ENCODE results near the gene PPP6R3. TPM values are rescaled to one million over a fixed set of nuclear protein-coding genes. Genes with fewer than 3 reads are reported as not detected.

The PPP6R3 gene
- polyA plus RNA-seq, 1 donor (not counting 4 experiments of a cell fraction or from before 2014, with no cell fraction given), result 50.2 TPM

- no peaks in the 10 kb centered on the region for H3K27me3 ChIP-seq (ENCODE audit: control insufficient read depth, extremely low read depth, insufficient read depth, low read length)
- no peak overlapping the region for H3K9ac ChIP-seq (ENCODE audit: control insufficient read depth, extremely low read depth, insufficient read depth, low read length)
- FAIRE-seq (no peak), DNase-seq (ENCODE audit: low read depth, low spot score) (no peak)
- H4K20me1 ChIP-seq (ENCODE audit: control insufficient read depth, extremely low read depth, insufficient read depth, low read length), result peaks cover 23% of the 10 kb centered on the region
- no peak for TF ChIP-seq CTCF (optimal IDR thresholded peaks at IDR 0.05 in 1 of 3, IDR thresholded peaks at IDR 0.05 in 1 of 3, conservative IDR thresholded peaks at IDR 0.05 in 1 of 3; ENCODE audit: extremely low read depth in 1 of 3, insufficient read depth in 2 of 3, low read length in 3 of 3)
- no peak for TF ChIP-seq EZH2 (IDR thresholded peaks at IDR 0.05; ENCODE audit: low read length)
- H3K79me2 ChIP-seq (ENCODE audit: control insufficient read depth, insufficient read depth, low read length), result peaks cover 97% of the 10 kb centered on the region
- no peaks in the 10 kb centered on the region for H3K9me3 ChIP-seq (ENCODE audit: control insufficient read depth, low read depth, low read length)
- H3K36me3 ChIP-seq (ENCODE audit: control insufficient read depth in 2 of 2, extremely low read depth in 1 of 2, insufficient read depth in 2 of 2, low read length in 2 of 2), result no peaks in the 10 kb centered on the region
- H2AFZ ChIP-seq (ENCODE audit: control insufficient read depth, low read length), result no peak overlapping the region
- dilution Hi-C loops (cut with MboI; ENCODE audit: extremely low pct_ligation_motif_present, low sequenced_read_pairs), result no loop called here
- peaks cover 6% of the 10 kb centered on the region for H3K9me1 ChIP-seq (ENCODE audit: control insufficient read depth, extremely low read depth, insufficient read depth, low read length)
- H3K4me3 ChIP-seq (ENCODE audit: control insufficient read depth in 2 of 3, extremely low read depth in 1 of 3, insufficient read depth in 2 of 3, low read depth in 1 of 3, low read length in 3 of 3), result no peak overlapping the region
- no peak overlapping the region for H3K4me2 ChIP-seq (ENCODE audit: control insufficient read depth, extremely low read depth, insufficient read depth, low read depth, low read length)
- peaks cover 2% of the 10 kb centered on the region for H3K4me1 ChIP-seq (ENCODE audit: control insufficient read depth, extremely low read depth, insufficient read depth, low read length)
- H3K27ac ChIP-seq (ENCODE audit: control insufficient read depth, insufficient read depth, low read length), result no peak overlapping the region
Measured at GRCh38 chr11:68497761-68498160, 37.2 kb downstream of the PPP6R3 start.

DNA sequence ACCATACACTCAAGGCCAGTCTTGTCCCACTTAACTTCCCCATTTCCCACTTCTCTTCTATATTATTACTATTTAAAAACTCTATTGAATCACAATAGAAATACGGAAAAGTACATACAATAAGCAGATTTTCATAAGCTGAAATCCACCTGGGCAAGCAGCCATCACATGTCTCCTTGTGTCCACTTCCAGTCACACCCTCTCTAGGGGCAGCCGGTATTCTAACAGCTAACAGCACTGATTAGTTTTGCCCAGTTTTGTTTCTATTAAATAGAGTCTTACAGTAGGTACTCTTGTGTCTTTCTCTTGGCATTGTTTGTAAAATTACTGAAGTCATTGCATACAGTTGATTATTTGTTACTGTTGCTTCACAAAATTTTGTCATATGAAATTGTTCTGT is 37.8 kb downstream of the PPP6R3 start:
- DNase-seq (ENCODE audit: low read depth, low spot score) (no peak), FAIRE-seq (no peak)
- Histone ChIP-seq H3K9me1 (ENCODE audit: control insufficient read depth, extremely low read depth, insufficient read depth, low read length) (peaks cover 6% of the 10 kb centered on the region), H3K27me3 (ENCODE audit: control insufficient read depth, extremely low read depth, insufficient read depth, low read length) (no peaks in the 10 kb centered on the region), H4K20me1 (ENCODE audit: control insufficient read depth, extremely low read depth, insufficient read depth, low read length) (peaks cover 22% of the 10 kb centered on the region), H3K4me3 (ENCODE audit: control insufficient read depth in 2 of 3, extremely low read depth in 1 of 3, insufficient read depth in 2 of 3, low read depth in 1 of 3, low read length in 3 of 3) (no peak overlapping the region), H3K4me2 (ENCODE audit: control insufficient read depth, extremely low read depth, insufficient read depth, low read depth, low read length) (no peak overlapping the region), H3K27ac (ENCODE audit: control insufficient read depth, insufficient read depth, low read length) (no peak overlapping the region), H3K9me3 (ENCODE audit: control insufficient read depth, low read depth, low read length) (no peaks in the 10 kb centered on the region), H3K9ac (ENCODE audit: control insufficient read depth, extremely low read depth, insufficient read depth, low read length) (no peak overlapping the region), H3K4me1 (ENCODE audit: control insufficient read depth, extremely low read depth, insufficient read depth, low read length) (peaks cover 2% of the 10 kb centered on the region), H2AFZ (ENCODE audit: control insufficient read depth, low read length) (no peak overlapping the region), H3K79me2 (ENCODE audit: control insufficient read depth, insufficient read depth, low read length) (peaks cover 97% of the 10 kb centered on the region), H3K36me3 (ENCODE audit: control insufficient read depth in 2 of 2, extremely low read depth in 1 of 2, insufficient read depth in 2 of 2, low read length in 2 of 2) (no peaks in the 10 kb centered on the region)
- dilution Hi-C loops (cut with MboI; ENCODE audit: extremely low pct_ligation_motif_present, low sequenced_read_pairs), result no loop called here
- TF ChIP-seq EZH2 (IDR thresholded peaks at IDR 0.05; ENCODE audit: low read length) (no peak), CTCF (optimal IDR thresholded peaks at IDR 0.05 in 1 of 3, IDR thresholded peaks at IDR 0.05 in 1 of 3, conservative IDR thresholded peaks at IDR 0.05 in 1 of 3; ENCODE audit: extremely low read depth in 1 of 3, insufficient read depth in 2 of 3, low read length in 3 of 3) (no peak)
